Uterus (tissue), 2 donors: ENCODE data around the gene MIER3.

Source experiments
- POLR2A ChIP-seq, 2 donors: fragments of 450-650 bp; IDR thresholded peaks; one replicate each; pipeline ENCODE4 v1.6.1; 2016; ENCODE audit warnings: antibody characterized with exemption in 2 of 2, mild to moderate bottlenecking in 1 of 2, moderate library complexity in 1 of 2
- TF ChIP-seq, protein P1 (sequence below), 4 experiments: fragments of 200-600 bp in 2 of 4; fragments of 450-650 bp in 2 of 4; sonication (generic) in 2 of 4; IDR thresholded peaks; one replicate each; pipeline ENCODE4 v1.5.1; 2016 to 2019; ENCODE audit warnings: antibody characterized with exemption in 4 of 4, mild to moderate bottlenecking in 2 of 4, moderate library complexity in 1 of 4

DNA sequence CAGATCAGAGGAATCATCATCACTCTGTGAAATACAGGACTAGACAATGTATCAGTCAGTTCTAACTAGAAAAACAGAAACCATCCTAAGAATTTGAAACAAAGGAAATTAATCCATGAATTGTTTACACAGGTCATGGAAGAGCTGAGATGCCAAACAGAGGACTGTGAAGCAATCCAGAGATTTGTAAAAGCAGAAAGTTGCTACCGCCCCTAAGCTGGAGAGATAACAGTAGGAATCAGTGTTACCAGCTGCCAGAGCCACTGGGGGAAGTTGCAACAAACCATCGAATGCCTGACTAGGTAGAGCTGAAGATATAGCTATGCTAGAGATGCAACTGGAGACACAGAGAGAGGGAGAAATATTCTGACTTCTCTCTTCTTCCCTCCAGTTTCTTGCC, 10.4 kb upstream of the MIER3 start:
- TF ChIP-seq, protein P1, sequence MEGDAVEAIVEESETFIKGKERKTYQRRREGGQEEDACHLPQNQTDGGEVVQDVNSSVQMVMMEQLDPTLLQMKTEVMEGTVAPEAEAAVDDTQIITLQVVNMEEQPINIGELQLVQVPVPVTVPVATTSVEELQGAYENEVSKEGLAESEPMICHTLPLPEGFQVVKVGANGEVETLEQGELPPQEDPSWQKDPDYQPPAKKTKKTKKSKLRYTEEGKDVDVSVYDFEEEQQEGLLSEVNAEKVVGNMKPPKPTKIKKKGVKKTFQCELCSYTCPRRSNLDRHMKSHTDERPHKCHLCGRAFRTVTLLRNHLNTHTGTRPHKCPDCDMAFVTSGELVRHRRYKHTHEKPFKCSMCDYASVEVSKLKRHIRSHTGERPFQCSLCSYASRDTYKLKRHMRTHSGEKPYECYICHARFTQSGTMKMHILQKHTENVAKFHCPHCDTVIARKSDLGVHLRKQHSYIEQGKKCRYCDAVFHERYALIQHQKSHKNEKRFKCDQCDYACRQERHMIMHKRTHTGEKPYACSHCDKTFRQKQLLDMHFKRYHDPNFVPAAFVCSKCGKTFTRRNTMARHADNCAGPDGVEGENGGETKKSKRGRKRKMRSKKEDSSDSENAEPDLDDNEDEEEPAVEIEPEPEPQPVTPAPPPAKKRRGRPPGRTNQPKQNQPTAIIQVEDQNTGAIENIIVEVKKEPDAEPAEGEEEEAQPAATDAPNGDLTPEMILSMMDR (IDR thresholded peaks at IDR 0.05): no peak
- TF ChIP-seq POLR2A (IDR thresholded peaks at IDR 0.05): no peak
